EL (cell line): ENCODE measurements around the gene CD300LG.
A peak's percentile ranks its signal among the peaks of the same experiment; 100 is the strongest.
"Not testable (repeated sequence)": the region's sequence is repeated elsewhere in the genome, so short reads cannot be mapped to it uniquely, and the experiment has no call there.

ENCODE experiments used
- DNase-seq: peaks from one replicate; pipeline ENCODE4 v3.0.0-alpha.2; 2016

The CD300LG gene

DNA sequence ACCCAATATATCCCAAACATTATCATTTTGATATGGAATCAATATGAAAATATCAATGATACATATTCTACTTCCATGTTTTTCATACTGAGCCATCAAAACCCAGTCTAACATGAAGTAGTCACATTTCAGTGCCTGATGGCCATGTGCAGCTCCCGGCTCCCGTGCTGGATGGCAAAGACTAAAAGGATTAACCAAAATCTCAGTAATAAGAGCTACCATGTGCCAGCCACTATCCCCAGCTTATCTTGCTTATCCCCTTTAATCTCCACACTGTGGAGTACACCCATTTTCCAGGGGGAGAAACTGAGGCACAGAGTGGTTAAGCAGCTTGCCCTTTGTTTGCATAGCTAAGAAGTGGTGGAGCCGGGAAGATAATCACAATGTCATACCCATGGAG, 9.2 kb downstream of the CD300LG start:
- no peak for DNase-seq

DNA sequence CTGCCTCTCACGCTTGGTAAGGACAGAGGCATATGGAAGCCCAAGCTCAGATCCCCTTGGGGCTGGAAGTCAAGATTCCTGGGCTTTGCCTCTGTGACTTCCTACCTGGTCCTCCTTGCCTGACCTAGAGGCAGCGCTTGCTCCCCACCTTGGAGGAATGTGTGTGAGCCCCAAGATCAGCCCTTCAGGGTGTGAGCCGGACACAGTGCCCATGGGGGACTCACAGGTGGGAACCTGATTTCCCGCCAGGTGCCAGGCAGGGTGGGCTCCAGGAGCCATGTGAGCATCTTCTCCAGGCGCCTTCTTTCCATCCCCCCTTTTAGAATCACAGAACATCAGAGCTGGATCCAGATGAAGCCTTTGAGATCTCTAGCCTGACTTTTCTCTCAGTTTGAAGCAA, 10.2 kb downstream of the CD300LG start:
- DNase-seq, result no peak

DNA sequence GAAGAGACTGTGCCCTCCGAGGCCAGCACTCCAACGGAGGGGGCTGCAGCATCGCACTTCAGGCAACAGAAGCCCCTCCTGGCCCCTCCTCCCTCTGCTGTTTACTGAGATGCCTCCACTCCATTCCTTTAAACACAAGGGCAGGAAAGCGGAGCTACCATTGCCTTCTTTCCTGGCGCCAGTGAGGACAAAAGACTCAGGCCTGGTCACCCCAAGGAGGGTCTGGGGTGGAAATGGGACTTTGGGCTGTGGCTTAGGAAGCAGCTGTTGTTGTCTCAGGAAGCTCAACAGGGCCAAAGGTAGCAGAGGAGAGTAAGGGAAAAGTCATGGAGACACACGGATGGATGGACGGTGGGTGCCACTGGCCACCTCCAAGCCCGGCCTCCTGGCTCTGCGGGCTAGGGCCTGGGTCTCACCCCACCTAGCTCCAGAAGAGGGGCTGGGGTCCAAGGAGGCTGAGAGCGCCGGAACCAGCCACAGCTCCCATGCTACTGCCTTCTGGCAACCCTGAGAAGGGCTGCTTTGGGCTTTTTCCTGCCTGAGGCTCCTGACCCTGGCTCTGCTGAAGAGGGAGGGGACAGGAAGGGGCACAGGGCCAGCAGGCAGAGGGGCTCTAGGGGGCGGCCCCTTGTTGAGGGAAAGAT, 11.1 kb downstream of the CD300LG start:
- no peak for DNase-seq

DNA sequence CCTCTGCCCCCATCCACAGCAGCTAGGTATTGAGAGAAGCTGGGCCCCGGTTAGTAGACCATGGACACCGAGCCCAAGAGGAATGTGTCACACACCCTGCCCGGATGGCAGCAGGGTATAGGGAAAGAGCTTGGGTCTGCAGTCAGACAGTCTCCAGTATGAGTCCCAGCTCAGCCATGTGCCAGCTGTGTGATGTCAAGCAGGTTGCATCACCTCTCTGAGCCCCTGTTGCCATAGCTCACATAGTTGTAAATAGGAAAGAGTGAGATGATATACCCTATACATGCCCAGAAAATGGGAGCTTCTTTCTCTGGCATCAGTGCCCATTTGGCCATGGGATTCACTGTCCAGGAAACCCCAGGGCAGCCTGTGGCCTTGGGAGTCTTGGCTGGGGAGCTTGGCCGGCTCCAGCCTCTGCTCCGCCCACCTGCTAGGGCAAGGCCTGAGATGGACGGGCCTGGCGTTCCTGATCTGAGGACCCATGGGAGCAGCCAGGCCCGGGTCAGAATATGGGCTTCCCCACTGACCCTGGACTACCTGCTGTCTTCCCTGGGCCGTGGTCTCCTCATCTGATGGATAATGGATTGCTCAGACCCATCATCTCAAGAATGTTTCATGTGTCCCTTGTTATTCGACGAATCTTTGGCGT, 13.2 kb downstream of the CD300LG start:
- DNase-seq, result no peak

DNA sequence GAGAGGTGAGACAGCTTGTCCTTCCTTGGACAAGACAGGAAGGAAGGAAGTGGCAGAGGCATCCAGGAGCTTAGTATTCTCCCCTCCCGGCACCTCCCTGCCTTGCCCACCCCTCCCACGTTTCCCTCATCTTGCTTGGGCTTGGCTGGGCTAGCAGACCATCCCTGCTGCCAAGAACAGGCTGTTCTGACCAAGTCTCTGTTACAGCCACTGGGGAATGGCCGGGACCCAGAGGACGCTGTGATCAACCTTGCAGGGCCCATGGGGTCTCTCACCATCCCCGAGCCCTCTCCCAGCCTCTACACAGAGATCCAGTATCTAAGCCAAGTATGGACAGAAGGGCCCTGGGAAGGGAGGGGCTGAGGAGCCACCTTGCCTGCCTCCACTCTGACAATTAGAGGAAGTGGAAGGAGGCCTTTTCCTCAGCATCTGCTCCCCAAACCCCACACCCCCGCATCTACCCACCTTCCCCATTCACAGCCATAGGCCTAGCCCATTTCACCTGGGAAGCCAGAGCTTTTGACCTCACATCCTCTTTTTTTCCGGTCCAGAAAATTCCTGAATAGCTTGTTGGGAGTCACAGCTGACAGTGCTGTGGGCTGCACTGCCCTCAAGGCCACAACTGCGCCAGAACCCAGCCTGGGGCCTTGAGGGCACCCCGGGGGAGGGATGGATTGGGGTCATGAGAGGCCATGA, 14.1 kb downstream of the CD300LG start:
- DNase-seq, result no peak

DNA sequence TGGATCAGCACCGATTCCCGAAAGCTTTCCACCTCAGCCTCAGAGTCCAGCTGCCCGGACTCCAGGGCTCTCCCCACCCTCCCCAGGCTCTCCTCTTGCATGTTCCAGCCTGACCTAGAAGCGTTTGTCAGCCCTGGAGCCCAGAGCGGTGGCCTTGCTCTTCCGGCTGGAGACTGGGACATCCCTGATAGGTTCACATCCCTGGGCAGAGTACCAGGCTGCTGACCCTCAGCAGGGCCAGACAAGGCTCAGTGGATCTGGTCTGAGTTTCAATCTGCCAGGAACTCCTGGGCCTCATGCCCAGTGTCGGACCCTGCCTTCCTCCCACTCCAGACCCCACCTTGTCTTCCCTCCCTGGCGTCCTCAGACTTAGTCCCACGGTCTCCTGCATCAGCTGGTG, 15.0 kb downstream of the CD300LG start:
- DNase-seq, result no peak

DNA sequence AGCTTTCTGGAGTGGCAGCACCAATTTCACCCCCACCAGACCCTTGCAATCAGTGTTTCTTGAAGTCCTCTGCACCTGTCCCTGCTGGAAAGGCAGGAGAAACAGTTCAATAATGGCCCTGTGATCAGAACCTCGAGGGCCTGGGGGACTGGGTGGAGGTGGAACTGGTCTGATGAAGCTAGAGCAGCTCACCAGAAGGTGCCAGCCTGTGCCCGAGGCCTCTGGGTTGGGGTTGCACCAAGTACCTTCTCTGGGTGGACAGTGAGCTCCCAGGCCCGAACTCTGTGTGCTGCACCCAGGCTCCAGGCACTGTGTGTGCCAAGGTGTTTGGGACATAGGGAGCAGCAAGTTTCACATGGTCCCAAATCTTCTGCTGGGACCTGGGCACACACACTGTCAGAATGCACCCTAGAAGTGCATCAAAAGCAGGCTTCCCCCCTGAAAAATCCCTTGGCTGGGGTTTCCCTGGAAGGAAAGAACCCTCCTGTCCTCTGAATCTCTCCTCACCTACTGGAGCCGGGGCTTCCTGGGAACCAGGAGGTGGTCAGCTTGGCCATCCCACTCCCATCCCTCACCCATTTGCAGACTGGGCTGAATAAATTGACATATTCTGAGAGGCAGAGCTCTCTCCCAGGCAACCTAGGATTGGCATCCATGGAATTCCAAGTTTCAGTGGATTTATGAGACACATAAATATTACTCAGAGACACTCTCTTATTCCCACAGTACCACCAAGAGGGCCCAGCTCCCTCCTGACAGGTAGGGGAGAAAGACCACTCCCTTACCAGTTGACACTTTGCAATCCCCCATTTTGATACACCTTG, 17.4 kb downstream of the CD300LG start:
- no peak for DNase-seq

DNA sequence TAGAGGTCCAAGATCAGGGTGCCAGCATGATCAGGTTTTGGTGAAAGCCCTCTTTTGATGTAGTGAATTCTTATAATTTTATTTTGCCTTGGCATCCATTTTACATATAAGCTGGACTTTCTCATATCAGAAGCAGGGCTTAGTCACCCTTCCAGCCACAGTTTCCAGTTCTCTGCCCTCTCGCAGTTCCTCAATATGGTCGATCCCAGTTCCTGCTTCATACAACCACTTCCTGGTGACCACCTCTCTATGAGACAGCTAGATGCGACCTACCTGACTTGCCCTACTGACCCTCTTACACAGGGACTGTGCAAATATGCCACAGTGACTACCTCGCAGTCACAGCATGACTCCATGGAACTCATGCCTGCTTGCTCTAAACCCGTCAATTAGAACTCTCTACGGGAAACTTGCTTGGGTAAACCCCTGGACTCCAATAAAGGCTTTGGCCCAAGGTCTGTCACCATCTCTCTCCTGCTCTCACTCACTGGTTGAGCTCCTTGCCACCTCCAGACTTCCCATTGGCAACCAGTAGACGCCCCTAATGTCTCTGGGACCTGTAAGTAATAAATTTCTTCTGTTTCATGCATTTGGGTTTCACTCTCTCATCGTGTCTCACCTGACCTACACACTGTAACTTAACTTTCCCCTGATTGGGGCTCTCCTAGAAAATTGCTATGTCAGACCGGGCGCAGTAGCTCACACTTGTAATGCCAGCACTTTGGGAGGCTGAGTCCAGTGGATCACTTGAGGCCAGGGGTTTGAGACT, 21.4 kb downstream of the CD300LG start:
- DNase-seq, result no peak

DNA sequence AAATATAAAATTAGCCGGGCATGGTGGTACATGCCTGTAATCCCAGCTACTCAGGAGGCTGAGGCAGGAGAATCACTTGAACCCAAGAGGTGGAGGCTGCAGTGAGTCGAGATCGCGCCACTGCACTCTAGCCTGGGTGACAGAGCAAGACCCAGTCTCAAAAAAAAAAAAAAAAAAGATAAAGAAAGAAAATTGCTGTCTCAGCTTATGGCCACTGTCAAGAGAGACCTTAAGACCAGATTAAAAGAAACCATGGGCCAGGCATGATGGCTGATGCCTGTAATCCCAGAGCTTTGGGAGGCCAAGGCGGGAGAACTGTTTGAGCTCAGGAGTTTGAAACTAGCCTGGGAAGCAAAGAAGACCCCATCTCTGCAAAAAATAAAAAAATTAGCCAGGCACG, 22.1 kb downstream of the CD300LG start:
- not testable (repeated sequence) for DNase-seq

DNA sequence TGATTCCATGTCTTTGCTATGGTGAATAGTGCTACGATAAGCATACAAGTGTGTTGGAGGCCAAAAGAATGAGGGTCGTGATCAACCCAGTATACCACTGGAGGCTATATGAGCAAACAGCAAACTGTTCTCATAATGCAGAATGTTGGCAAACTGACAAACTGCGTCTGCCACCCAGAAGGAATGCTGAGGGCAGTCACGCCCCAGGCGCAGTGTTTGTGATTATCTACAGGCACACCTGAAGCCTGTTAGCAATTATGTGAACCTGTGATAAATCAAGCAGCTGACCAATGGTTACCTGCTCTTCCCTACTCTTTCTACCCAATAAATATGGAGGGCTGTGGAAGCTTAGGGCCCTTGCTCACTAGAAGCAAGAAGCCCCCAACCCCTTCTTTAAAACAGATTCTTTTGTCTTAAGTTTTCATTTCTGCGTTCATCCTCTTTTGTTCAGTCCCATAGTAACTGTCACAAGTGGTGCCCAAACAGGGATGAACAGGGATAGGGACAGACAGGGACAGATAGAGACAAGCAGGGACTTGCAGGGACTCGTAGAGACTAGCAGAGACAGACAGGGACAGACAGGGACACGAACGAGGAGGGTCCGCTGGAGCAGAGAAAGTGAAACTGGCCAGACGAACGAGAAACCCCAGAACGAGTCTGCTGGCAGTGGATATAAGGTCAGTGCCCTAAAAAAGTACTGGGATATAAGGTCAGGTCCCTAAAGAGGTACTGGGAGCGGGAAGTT, 25.1 kb downstream of the CD300LG start:
- DNase-seq, result peak; percentile 19

DNA sequence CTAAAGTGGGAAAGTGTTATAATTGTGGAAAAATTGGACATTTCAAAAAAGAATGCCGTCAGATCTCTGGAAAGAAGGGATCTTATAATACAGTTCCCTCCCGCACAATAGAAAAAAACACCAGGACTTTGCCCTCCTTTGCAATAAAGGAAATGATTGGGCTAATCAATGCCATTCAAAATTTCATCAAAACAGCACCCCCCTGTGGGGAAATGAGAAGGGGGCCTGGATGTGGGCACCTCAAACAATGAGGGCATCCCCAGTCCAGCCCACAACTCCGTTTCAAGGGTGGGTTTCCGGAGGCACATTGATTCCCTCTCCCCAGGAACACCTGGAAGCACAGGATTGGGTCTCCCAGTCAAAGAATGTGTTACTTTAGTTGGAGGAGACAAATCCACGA, 26.1 kb downstream of the CD300LG start:
- no peak for DNase-seq

DNA sequence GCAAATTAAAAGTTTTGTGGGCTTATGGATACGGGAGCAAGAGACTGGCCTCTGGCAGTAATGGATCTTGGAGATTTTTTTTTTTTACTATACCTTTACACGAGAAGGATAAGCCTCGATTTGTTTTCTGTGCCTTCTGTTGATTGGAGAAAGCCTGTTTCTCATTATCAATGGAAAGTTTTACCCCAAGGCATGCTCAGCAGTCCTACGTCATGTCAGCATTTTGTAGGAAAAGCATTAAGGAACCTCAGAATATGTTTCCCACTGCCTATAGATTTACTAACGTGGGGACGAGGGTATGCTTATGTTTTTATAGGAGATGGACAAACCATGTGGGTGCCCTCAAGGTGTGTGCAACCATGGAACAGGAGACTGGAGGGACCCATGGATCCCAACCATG, 26.8 kb downstream of the CD300LG start:
- no peak for DNase-seq

DNA sequence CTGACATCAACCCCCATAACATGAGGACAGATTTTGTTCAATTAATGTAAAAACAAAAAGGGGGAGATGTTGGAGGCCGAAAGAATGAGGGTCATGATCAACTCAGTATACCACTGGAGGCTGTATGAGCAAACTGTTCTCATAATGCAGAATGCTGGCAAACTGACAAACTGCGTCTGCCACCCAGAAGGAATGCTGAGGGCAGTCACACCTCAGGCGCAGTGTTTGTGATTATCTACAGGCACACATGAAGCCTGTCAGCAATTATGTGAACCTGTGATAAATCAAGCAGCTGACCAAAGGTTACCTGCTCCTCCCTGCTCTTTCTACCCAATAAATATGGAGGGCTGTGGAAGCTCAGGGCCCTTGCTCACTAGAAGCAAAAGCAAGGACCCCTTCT, 27.3 kb downstream of the CD300LG start:
- DNase-seq, result no peak

DNA sequence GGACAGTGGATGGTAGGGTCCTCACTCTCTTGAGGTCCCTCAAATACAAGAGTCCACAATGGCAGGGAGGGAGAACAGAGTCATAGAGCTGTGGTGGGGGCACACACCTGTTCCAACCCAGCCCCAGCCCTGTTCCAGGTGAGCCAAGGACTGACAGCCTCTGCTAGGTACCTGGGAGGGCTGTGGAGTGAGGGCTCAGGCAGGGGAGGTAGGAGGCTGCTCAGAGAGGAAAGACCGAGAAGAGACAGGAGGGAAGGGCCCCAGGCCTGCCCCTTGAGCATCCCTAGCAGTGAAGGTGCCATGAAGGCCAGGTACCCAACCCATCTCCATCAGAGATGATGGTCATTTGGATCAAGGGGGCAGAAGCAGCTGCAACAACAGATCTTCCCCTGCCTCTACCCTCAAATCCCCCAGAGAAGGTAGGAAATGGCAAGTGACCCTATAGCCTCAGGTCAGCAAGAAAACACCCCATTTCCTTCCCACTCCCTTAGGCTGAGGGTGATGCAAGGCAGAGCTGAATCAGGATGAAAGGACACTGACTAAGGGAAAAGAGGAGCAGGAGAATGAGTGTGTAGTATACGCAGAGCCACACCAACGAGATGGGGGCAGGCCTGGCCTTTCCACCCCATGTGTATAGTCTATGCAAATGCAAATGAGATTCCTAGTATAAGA, 28.6 kb downstream of the CD300LG start:
- DNase-seq, result no peak

DNA sequence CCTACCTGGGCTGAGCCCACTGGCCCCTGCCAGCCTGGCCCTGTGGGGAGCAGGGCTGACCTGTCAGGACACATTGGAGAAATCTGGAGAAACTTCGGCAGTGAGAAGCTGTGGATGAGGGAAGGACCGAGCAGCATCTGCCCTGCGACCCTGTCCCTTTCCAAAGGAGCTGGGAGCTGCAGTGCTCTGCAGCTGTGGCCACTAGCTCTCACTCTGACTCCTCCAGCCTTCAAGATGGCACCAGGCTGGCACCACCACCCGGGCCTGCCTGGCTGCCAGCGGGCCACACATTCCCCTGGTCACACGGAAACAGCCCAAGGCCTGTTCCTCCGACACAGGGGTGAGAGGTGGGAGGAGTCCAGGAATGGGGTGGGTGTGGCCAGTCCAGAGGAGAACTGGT, 30.1 kb downstream of the CD300LG start:
- DNase-seq, result no peak

DNA sequence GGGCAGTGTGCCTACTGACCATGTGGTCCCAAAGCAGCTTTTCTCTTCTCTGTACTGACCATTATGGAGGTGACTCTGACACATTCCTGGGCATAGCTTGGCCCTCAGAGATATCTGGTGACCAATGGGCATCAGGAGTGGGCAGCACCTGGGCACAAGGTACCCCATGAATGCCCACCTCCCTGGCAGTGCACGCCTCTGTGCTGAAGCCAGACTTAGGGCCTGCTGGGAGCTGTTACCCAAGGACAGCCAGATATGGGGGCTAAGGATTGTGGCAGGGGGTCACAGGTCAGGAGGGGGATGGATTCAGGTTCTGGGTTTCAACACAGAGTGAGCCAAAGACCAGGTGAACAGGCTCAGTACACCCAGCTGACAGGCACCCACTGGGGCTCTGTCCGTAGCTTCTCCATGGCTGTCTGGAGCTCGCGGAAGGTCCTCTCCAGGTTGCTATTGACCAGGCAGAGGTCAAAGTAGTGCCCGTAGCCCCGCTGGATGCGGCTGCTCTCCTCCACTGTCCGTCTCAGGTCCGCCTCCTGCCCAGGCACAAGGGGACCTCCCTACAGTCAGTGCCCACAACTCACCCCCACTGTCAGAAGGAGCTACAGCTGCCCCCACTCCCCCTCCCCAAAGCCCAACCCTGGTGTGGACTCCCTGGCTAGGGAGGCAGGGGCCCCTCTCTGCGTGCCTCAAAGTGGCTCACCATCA, 30.6 kb downstream of the CD300LG start:
- no peak for DNase-seq

DNA sequence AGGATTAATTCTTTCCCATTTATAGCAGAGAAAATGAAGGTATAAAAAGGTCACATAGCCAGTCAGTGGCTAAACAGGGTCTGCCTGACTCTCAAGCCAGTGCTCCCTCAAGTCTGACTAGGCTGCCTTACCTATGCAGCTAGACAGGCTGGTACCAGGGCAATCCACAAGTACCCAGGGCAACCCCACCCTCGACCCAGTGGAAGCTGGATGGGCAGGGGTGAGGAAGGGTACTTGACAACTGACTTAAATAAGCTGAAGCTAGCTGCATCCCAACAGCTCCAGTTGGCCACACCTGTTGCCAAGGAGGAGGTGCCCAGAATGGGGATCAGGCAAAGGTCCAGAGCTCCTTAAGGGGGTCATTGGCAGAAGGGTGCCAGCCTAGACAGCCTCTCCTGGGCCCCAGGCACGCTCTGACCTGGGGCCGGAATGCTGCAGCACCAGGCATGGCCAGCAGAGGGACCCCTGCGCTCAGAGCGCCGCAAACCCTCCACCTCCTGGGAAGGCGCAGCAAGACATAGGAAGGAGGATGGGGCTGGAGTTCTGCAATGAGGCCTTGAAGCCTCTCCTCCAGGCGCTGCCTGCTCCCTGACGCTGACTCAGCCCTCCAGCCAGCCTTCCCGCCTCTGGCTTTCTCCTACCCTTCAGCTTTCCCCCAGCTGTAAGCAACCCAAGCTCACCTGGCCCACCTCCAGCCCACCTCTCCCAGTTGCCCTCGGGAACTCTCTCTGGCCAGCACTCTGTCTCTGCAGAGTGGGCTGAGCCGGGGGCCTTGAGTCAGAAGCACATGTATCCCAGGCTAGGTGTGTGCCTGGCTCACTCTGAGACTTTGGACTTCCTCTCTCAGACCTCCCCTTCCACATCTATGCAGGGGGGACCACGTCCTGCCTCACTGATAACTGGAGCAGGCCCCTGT, 31.5 kb downstream of the CD300LG start:
- peak; percentile 90 for DNase-seq

DNA sequence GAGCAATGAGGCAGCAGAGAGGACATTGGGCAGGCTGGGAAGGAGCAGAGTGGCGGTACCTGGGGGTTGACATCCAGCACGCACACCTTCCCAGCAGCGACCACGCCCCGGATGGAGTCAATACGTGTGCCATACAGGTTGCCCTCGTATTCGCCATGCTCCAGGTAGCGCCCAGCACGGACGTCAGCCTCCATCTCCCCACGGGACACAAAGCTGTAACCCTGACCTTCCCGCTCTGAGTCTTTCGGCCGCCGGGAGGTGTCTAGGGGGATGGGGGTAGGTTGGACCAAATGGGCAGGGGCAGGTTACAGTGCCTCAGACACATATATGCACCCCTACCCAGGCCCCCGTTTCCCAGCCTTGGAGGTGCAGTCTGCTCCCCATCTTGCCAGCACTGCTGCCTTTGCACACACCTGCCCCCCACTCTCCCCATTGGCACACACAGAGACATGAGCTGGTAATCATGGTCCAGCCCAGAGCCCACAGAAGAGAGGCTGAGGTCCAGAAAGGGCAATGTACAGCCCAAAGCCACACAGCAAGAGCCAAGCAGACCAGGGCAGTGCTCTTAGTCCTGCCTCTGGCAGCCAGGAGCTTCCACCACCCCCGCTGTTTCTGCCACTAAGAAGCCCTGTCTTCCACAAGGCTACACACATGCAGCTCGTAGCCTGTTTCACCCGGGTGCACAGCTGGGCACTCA, 32.9 kb downstream of the CD300LG start:
- no peak for DNase-seq

DNA sequence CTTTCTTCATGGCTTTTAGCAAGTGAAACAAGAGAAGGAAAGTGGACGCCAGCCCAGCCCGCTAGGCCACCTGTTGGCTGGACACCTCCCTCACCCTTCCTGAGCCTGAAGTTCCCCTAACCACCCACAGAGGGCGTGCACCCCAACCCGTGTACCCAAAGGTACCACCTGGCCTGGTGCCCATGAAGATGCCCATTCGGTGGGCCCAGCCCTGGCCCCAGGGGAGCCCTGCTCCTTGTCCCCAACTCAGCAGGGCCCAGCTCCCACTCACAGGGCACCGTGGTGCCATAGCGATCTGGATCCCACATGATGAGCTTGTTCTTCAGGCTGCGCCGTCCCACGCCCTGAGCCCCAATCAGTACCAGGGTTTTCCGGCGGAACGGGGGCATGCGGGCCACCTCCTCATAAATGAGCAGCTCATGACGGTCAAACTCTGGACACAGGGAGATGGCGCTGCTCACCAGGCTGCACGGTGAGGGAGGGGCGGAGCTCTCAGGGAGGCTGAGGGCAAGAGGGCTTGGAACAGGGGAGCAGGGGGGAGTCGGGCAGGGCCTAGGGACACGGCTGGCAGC, 33.5 kb downstream of the CD300LG start:
- DNase-seq, result peak; percentile 30
